Mesendoderm (in vitro differentiated cells): ENCODE results near the gene TAS2R60.

ENCODE experiments used
- DNase-seq: peaks from one replicate; pipeline ENCODE4 v3.0.0; 2013
- H2AK5ac ChIP-seq: 2 replicates; pipeline ENCODE4 v1.6.1; 2013; ENCODE audit warnings: low read length, inconsistent platforms
- H2BK120ac ChIP-seq: 2 replicates; pipeline ENCODE4 v1.6.1; 2013; ENCODE audit warnings: low read depth, mild to moderate bottlenecking, low read length, moderate library complexity, mixed read lengths
- H2BK15ac ChIP-seq: replicated peaks from 2 replicates; pipeline ENCODE4 v1.6.1; 2013; ENCODE audit warnings: low read depth, mild to moderate bottlenecking, moderate library complexity
- H2BK5ac ChIP-seq: 2 replicates; pipeline ENCODE4 v1.6.1; 2013; ENCODE audit warnings: low read length, inconsistent platforms
- H3K18ac ChIP-seq: 2 replicates; pipeline ENCODE4 v1.6.1; 2013; ENCODE audit warnings: mild to moderate bottlenecking, low read length, mixed read lengths
- H3K23ac ChIP-seq: one replicate; pipeline ENCODE4 v1.6.1; 2013; ENCODE audit warnings: low read length
- H3K27ac ChIP-seq: 2 replicates; pipeline ENCODE4 v1.5.1; 2013; ENCODE audit warnings: low read depth, mild to moderate bottlenecking, inconsistent platforms, low read length, moderate library complexity
- H3K27me3 ChIP-seq: 2 replicates; pipeline ENCODE4 v1.6.1; 2013; ENCODE audit warnings: low read length, control low read depth, mild to moderate bottlenecking, inconsistent platforms; ENCODE audit not compliant: insufficient read depth, poor library complexity
- H3K36me3 ChIP-seq: 2 replicates; pipeline ENCODE4 v1.6.1; 2013; ENCODE audit warnings: low read length, inconsistent platforms; ENCODE audit not compliant: control insufficient read depth, insufficient read depth
- H3K4ac ChIP-seq: one replicate; pipeline ENCODE4 v1.6.1; 2013; ENCODE audit warnings: low read depth, mild to moderate bottlenecking, low read length, moderate library complexity
- H3K4me1 ChIP-seq: 2 replicates; pipeline ENCODE4 v1.6.1; 2013; ENCODE audit warnings: low read depth, low read length, inconsistent platforms; ENCODE audit not compliant: control insufficient read depth
- H3K4me2 ChIP-seq: 2 replicates; pipeline ENCODE4 v1.6.1; 2013; ENCODE audit warnings: low read length
- H3K4me3 ChIP-seq: 2 replicates; pipeline ENCODE4 v1.5.1; 2013; ENCODE audit warnings: mild to moderate bottlenecking, low read length
- H3K56ac ChIP-seq: one replicate; pipeline ENCODE4 v1.6.1; 2013; ENCODE audit warnings: low read length
- H3K79me1 ChIP-seq: 2 replicates; pipeline ENCODE4 v1.6.1; 2013; ENCODE audit warnings: low read length, inconsistent platforms
- H3K79me2 ChIP-seq: 2 replicates; pipeline ENCODE4 v1.6.1; 2013; ENCODE audit warnings: mild to moderate bottlenecking, low read length; ENCODE audit not compliant: control insufficient read depth, insufficient read depth
- H3K9ac ChIP-seq: 2 replicates; pipeline ENCODE4 v1.6.1; 2013; ENCODE audit warnings: low read length, inconsistent platforms
- H4K5ac ChIP-seq: one replicate; pipeline ENCODE4 v1.6.1; 2013; ENCODE audit warnings: low read length
- H4K8ac ChIP-seq: one replicate; pipeline ENCODE4 v1.6.1; 2013; ENCODE audit warnings: low read depth, mild to moderate bottlenecking, control low read depth, low read length, moderate library complexity
- WGBS: extraction: QIAGEN DNeasy Blood & Tissue Kit; methylation state at CpG from one replicate; pipeline ENCODE4 v1.1.7; 2013; ENCODE audit warnings: low lambda C conversion rate, missing lambda C conversion rate; ENCODE audit not compliant: insufficient coverage; ENCODE audit errors: extremely low coverage; 5-methylcytosine and 5-hydroxymethylcytosine counted together

The TAS2R60 gene

GRCh38 chr7:143477501-143478150 is 34.4 kb downstream of the TAS2R60 start, which contains the start of gene TAS2R41:
TAS2R41 (plus strand) TSS chr7:143477873; CDS start chr7:143477873, 0 bp downstream.
- Histone ChIP-seq H3K4me1 (no peaks in the 10 kb centered on the region), H3K36me3 (no peaks in the 10 kb centered on the region), H3K56ac (no peak within 1 kb of the TSS), H2BK120ac (no peak within 1 kb of the TSS), H2BK5ac (no peak within 1 kb of the TSS), H3K9ac (no peak within 1 kb of the TSS), H3K23ac (no peak within 1 kb of the TSS), H3K79me2 (no peaks in the 10 kb centered on the region), H3K4me2 (no peak within 1 kb of the TSS), H3K27ac (no peak within 1 kb of the TSS), H3K4ac (no peak within 1 kb of the TSS), H3K18ac (no peak within 1 kb of the TSS), H4K5ac (no peak within 1 kb of the TSS), H3K4me3 (no peak within 1 kb of the TSS), H3K27me3 (no peaks in the 10 kb centered on the region), H4K8ac (no peak within 1 kb of the TSS), H2AK5ac (no peak within 1 kb of the TSS), H2BK15ac (no peak within 1 kb of the TSS), H3K79me1 (no peaks in the 10 kb centered on the region)
- no peak for DNase-seq
- WGBS = no CpG with 5 or more reads among the region's 10 CpGs

- no peak overlapping the region for H3K4me2 ChIP-seq
- no peak overlapping the region for H3K18ac ChIP-seq
- H3K23ac ChIP-seq = no peak overlapping the region
- H2AK5ac ChIP-seq = no peak overlapping the region
- H3K4me1 ChIP-seq = no peaks in the 10 kb centered on the region
- H3K79me2 ChIP-seq = no peaks in the 10 kb centered on the region
- no peaks in the 10 kb centered on the region for H3K79me1 ChIP-seq
- H3K27ac ChIP-seq = no peak overlapping the region
- no peak overlapping the region for H2BK120ac ChIP-seq
- no peak overlapping the region for H4K8ac ChIP-seq
- no CpG with 5 or more reads among the region's 10 CpGs for WGBS
- no peaks in the 10 kb centered on the region for H3K36me3 ChIP-seq
- H3K4me3 ChIP-seq = no peak overlapping the region
- no peak for DNase-seq
- H3K27me3 ChIP-seq = no peaks in the 10 kb centered on the region
- H3K56ac ChIP-seq = no peak overlapping the region
- H2BK15ac ChIP-seq = no peak overlapping the region
- H4K5ac ChIP-seq = no peak overlapping the region
- no peak overlapping the region for H2BK5ac ChIP-seq
- H3K9ac ChIP-seq = no peak overlapping the region
- H3K4ac ChIP-seq = no peak overlapping the region
Measured at GRCh38 chr7:143479055-143479766, 36.0 kb downstream of the TAS2R60 start.

- Histone ChIP-seq H3K27ac (no peak overlapping the region), H4K8ac (no peak overlapping the region), H3K9ac (no peak overlapping the region), H3K56ac (no peak overlapping the region), H3K4me2 (no peak overlapping the region), H3K18ac (no peak overlapping the region), H3K4me1 (no peaks in the 10 kb centered on the region), H3K27me3 (no peaks in the 10 kb centered on the region), H3K23ac (no peak overlapping the region), H2BK120ac (no peak overlapping the region), H3K4ac (no peak overlapping the region), H3K79me2 (no peaks in the 10 kb centered on the region), H3K36me3 (no peaks in the 10 kb centered on the region), H2AK5ac (no peak overlapping the region), H2BK5ac (no peak overlapping the region), H4K5ac (no peak overlapping the region), H3K4me3 (no peak overlapping the region), H3K79me1 (no peaks in the 10 kb centered on the region), H2BK15ac (no peak overlapping the region)
- DNase-seq = no peak
Measured at GRCh38 chr7:143480501-143480900, 37.2 kb downstream of the TAS2R60 start.

- Histone ChIP-seq H3K79me2 (no peaks in the 10 kb centered on the region), H2BK5ac (no peak overlapping the region), H4K5ac (no peak overlapping the region), H3K27ac (no peak overlapping the region), H3K9ac (no peak overlapping the region), H4K8ac (no peak overlapping the region), H3K4me1 (no peaks in the 10 kb centered on the region), H2BK120ac (no peak overlapping the region), H2AK5ac (no peak overlapping the region), H3K23ac (no peak overlapping the region), H3K36me3 (no peaks in the 10 kb centered on the region), H3K79me1 (no peaks in the 10 kb centered on the region), H3K4ac (no peak overlapping the region), H3K56ac (no peak overlapping the region), H3K27me3 (no peaks in the 10 kb centered on the region), H3K4me3 (no peak overlapping the region), H3K18ac (no peak overlapping the region), H3K4me2 (no peak overlapping the region), H2BK15ac (no peak overlapping the region)
- DNase-seq = no peak
- no CpG with 5 or more reads among the region's 3 CpGs for whole genome bisulfite sequencing
Measured at GRCh38 chr7:143484119-143484518, 40.9 kb downstream of the TAS2R60 start.

GRCh38 chr7:143485094-143485493 is 41.8 kb downstream of the TAS2R60 start:
- H3K4me1 ChIP-seq = no peaks in the 10 kb centered on the region
- H2BK15ac ChIP-seq = no peak overlapping the region
- H2BK120ac ChIP-seq = no peak overlapping the region
- H3K36me3 ChIP-seq = no peaks in the 10 kb centered on the region
- no peak overlapping the region for H3K56ac ChIP-seq
- no peak for DNase-seq
- no peak overlapping the region for H4K5ac ChIP-seq
- H3K79me2 ChIP-seq = no peaks in the 10 kb centered on the region
- H4K8ac ChIP-seq = no peak overlapping the region
- H3K27ac ChIP-seq = no peak overlapping the region
- H2AK5ac ChIP-seq = no peak overlapping the region
- H3K23ac ChIP-seq = no peak overlapping the region
- no peak overlapping the region for H3K4me3 ChIP-seq
- no peaks in the 10 kb centered on the region for H3K27me3 ChIP-seq
- H3K9ac ChIP-seq = no peak overlapping the region
- no peak overlapping the region for H3K4me2 ChIP-seq
- H3K79me1 ChIP-seq = no peaks in the 10 kb centered on the region
- H2BK5ac ChIP-seq = no peak overlapping the region
- H3K18ac ChIP-seq = no peak overlapping the region
- H3K4ac ChIP-seq = no peak overlapping the region

GRCh38 chr7:143485500-143485899 is 42.2 kb downstream of the TAS2R60 start:
- Histone ChIP-seq H2BK15ac (no peak overlapping the region), H3K4me2 (no peak overlapping the region), H3K4me1 (no peaks in the 10 kb centered on the region), H3K36me3 (no peaks in the 10 kb centered on the region), H3K27ac (no peak overlapping the region), H3K23ac (no peak overlapping the region), H3K56ac (no peak overlapping the region), H3K18ac (no peak overlapping the region), H2BK120ac (no peak overlapping the region), H4K8ac (no peak overlapping the region), H3K79me1 (no peaks in the 10 kb centered on the region), H3K4me3 (no peak overlapping the region), H2AK5ac (no peak overlapping the region), H3K79me2 (no peaks in the 10 kb centered on the region), H3K9ac (no peak overlapping the region), H3K27me3 (no peaks in the 10 kb centered on the region), H2BK5ac (no peak overlapping the region), H4K5ac (no peak overlapping the region), H3K4ac (no peak overlapping the region)
- DNase-seq = no peak
- WGBS = no CpG with 5 or more reads among the region's 6 CpGs
